GM18520 (cell line): ENCODE data around the gene KRT3.

Source experiments
- ATAC-seq: cut with Tn5 transposase; IDR thresholded peaks from one replicate; pipeline ENCODE4 v1.9.1; 2021; ENCODE audit not compliant: unreplicated experiment

Gene KRT3

GRCh38 chr12:52740584-52740983 is 55.3 kb downstream of the KRT3 start:
- ATAC-seq, result no peak

- ATAC-seq, result no peak
Measured at GRCh38 chr12:52739963-52740362, 56.0 kb downstream of the KRT3 start.
